GM12878 (cell line): Measurements from ENCODE around the gene TNFSF15.

Experiments used
- ATF7 ChIP-seq: fragments of 450-650 bp; IDR thresholded peaks from 2 replicates; pipeline ENCODE4 v1.6.1; 2016; ENCODE audit warnings: low read depth, mild to moderate bottlenecking
- BCLAF1 ChIP-seq: fragments of 450-650 bp; IDR thresholded peaks from 2 replicates; pipeline ENCODE4 v1.6.1; 2017; ENCODE audit warnings: antibody characterized with exemption, mild to moderate bottlenecking, moderate library complexity
- CEBPB ChIP-seq, 2 experiments: fragments of 150-350 bp in 1 of 2; IDR thresholded peaks; 2 replicates each; pipeline ENCODE4 v1.6.1; 2012 to 2014; ENCODE audit warnings: low read depth in 2 of 2, low read length in 2 of 2, borderline replicate concordance in 1 of 2, inconsistent platforms in 1 of 2
- CTCF ChIP-seq, 3 experiments: IDR thresholded peaks in 2 of 3; conservative IDR thresholded peaks in 1 of 3; 2 replicates each; pipeline ENCODE4 v1.5.1; 2011; ENCODE audit warnings: low read depth in 3 of 3, low read length in 3 of 3, mild to moderate bottlenecking in 3 of 3, control low read depth in 2 of 3, moderate library complexity in 2 of 3, inconsistent platforms in 1 of 3, mixed read lengths in 1 of 3; ENCODE audit not compliant: control insufficient read depth in 2 of 3, insufficient read depth in 1 of 3; ENCODE audit errors: extremely low read depth in 1 of 3
- EP300 ChIP-seq, 2 experiments: fragments of 150-350 bp in 1 of 2; IDR thresholded peaks; 2 replicates each; pipeline ENCODE4 v1.6.1; 2011 to 2012; ENCODE audit warnings: low read depth in 2 of 2, low read length in 2 of 2, borderline replicate concordance in 1 of 2, improper control_type of control experiment in 1 of 2, inconsistent platforms in 1 of 2; ENCODE audit not compliant: control insufficient read depth in 1 of 2
- FOXM1 ChIP-seq: IDR thresholded peaks from 2 replicates; pipeline ENCODE4 v1.6.1; 2012; ENCODE audit warnings: low read depth, mild to moderate bottlenecking, inconsistent platforms, low read length, moderate library complexity
- MLLT1 ChIP-seq: fragments of 450-650 bp; IDR thresholded peaks from 2 replicates; pipeline ENCODE4 v1.6.1; 2016; ENCODE audit warnings: mild to moderate bottlenecking
- POLR2A ChIP-seq: IDR thresholded peaks from 2 replicates; pipeline ENCODE4 v1.6.1; 2011; ENCODE audit warnings: low read depth, mild to moderate bottlenecking, low read length
- RCOR1 ChIP-seq: conservative IDR thresholded peaks from 2 replicates; pipeline ENCODE4 v1.6.1; 2012; ENCODE audit warnings: low read depth, low read length, improper control_type of control experiment
- SMAD1 ChIP-seq: fragments of 450-650 bp; IDR thresholded peaks from 2 replicates; pipeline ENCODE4 v1.6.1; 2018; ENCODE audit warnings: mild to moderate bottlenecking, low read depth; ENCODE audit not compliant: partially characterized antibody
- SPI1 ChIP-seq: IDR thresholded peaks from 2 replicates; pipeline ENCODE4 v1.6.1; 2011; ENCODE audit warnings: low read depth, mild to moderate bottlenecking, low read length, moderate library complexity, borderline replicate concordance; ENCODE audit not compliant: insufficient read depth
- YY1 ChIP-seq: IDR thresholded peaks from 2 replicates; pipeline ENCODE4 v1.6.1; 2011; ENCODE audit warnings: low read depth, mild to moderate bottlenecking, low read length
- ZNF274 ChIP-seq: IDR thresholded peaks from one replicate; pipeline ENCODE4 v1.8.0; 2011; ENCODE audit not compliant: insufficient read length, insufficient read depth
- TF ChIP-seq, protein P1 (sequence below): IDR thresholded peaks from 2 replicates; pipeline ENCODE4 v1.6.1; 2011; ENCODE audit warnings: low read depth, mild to moderate bottlenecking, low read length, moderate library complexity, borderline replicate concordance; ENCODE audit errors: extremely low read depth

DNA sequence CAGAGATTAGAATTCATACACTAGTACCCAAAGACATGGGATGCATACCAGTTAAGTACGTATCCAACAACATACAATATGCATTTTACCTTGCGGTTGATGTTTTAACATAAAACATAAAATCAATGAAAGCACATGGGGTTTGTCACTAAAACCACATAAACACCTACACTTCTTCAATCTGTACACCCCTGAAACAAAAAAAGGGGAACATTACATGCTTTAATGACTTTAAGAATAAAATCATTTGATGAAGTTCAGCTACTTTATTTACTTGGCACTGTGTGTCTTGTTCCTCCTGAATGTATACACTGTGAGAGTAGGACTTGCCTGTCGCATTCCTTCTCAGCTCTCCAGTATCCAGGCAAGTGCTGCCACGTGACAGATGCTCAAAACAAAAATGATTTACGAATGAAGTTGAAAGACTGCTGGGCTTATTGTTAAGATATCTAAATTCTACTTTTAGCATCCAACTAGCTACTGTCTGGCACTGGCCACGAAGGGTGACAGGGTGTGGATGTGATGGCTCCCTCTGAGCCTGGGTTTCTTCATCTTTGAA is 21.0 kb downstream of the TNFSF15 start:
- no peak for TF ChIP-seq SPI1
- TF ChIP-seq, protein P1, sequence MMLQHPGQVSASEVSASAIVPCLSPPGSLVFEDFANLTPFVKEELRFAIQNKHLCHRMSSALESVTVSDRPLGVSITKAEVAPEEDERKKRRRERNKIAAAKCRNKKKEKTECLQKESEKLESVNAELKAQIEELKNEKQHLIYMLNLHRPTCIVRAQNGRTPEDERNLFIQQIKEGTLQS: no peak
- no peak for TF ChIP-seq CTCF (IDR thresholded peaks at IDR 0.05 in 2 of 3, conservative IDR thresholded peaks at IDR 0.05 in 1 of 3; ENCODE audit: control insufficient read depth in 2 of 3, extremely low read depth in 1 of 3, insufficient read depth in 1 of 3, low read depth in 3 of 3, low read length in 3 of 3)
- TF ChIP-seq CEBPB (IDR thresholded peaks at IDR 0.05; ENCODE audit: borderline replicate concordance in 1 of 2, low read depth in 2 of 2, low read length in 2 of 2): no peak
- no peak for TF ChIP-seq SMAD1
- no peak for TF ChIP-seq BCLAF1
- no peak for TF ChIP-seq FOXM1
- no peak for TF ChIP-seq MLLT1
- no peak for TF ChIP-seq POLR2A
- no peak for TF ChIP-seq EP300 (IDR thresholded peaks at IDR 0.05; ENCODE audit: borderline replicate concordance in 1 of 2, control insufficient read depth in 1 of 2, low read depth in 2 of 2, low read length in 2 of 2)
- TF ChIP-seq YY1: no peak
- TF ChIP-seq ZNF274: no peak
- no peak for TF ChIP-seq ATF7
- TF ChIP-seq RCOR1: no peak
